ENCODE measurements around the gene TNIP2. TPM values are rescaled to one million over a fixed set of nuclear protein-coding genes. Genes with fewer than 3 reads are reported as not detected.
A peak's percentile ranks its signal among the peaks of the same experiment; 100 is the strongest.

Gene TNIP2
- total RNA-seq, 4 donors from 2014 or later: 37.9 to 42.5 (median 40.3) TPM

- no peak overlapping the region for H3K4me3 ChIP-seq (ENCODE audit: low read depth, poor library complexity, severe bottlenecking)
- 8 to 15% methylated on average over 24 to 29 of the region's 29 CpGs for WGBS, 2 donors
- intact Hi-C loops (cut with DNase I; ENCODE audit: low total_unique reads): no loop called here
- DNase-seq (ENCODE audit: low spot score in 2 of 2): peak in 1 of 2 donors; percentile 95
- TF ChIP-seq POLR2A (IDR thresholded peaks at IDR 0.05) (no peak), CTCF (IDR thresholded peaks at IDR 0.05) (no peak)
Observed at GRCh38 chr4:2800691-2801596, 44.8 kb upstream of the TNIP2 start.

GRCh38 chr4:2799971-2800690 lies 44.0 kb upstream of the TNIP2 start:
- WGBS, 2 donors: 42 to 47% methylated on average over 11 to 20 of the region's 23 CpGs
- peak in 1 of 2 donors; percentile 87 for DNase-seq (ENCODE audit: low spot score in 2 of 2)
- intact Hi-C loops (cut with DNase I; ENCODE audit: low total_unique reads): no loop called here
- H3K4me3 ChIP-seq (ENCODE audit: low read depth, poor library complexity, severe bottlenecking): no peak overlapping the region
- TF ChIP-seq POLR2A (IDR thresholded peaks at IDR 0.05): no peak

- TF ChIP-seq CTCF (IDR thresholded peaks at IDR 0.05) (no peak), POLR2A (IDR thresholded peaks at IDR 0.05) (no peak)
- intact Hi-C loops (cut with DNase I; ENCODE audit: low total_unique reads): no loop called here
- WGBS, 2 donors: 38 to 47% methylated on average over 12 to 14 of the region's 14 CpGs
- peak in 1 of 2 donors; percentile 88 for DNase-seq (ENCODE audit: low spot score in 2 of 2)
- no peak overlapping the region for H3K4me3 ChIP-seq (ENCODE audit: low read depth, poor library complexity, severe bottlenecking)
Observed at GRCh38 chr4:2799224-2799911, 43.2 kb upstream of the TNIP2 start.

GRCh38 chr4:2798399-2799223 lies 42.5 kb upstream of the TNIP2 start:
- peak; percentile 73 to 96 for DNase-seq (ENCODE audit: low spot score in 2 of 2)
- TF ChIP-seq POLR2A (IDR thresholded peaks at IDR 0.05): no peak
- no peak for TF ChIP-seq CTCF (IDR thresholded peaks at IDR 0.05)
- WGBS, 2 donors: 28 to 33% methylated on average over 17 to 24 of the region's 29 CpGs
- H3K4me3 ChIP-seq (ENCODE audit: low read depth, poor library complexity, severe bottlenecking): no peak overlapping the region
- intact Hi-C loops (cut with DNase I; ENCODE audit: low total_unique reads): no loop called here

GRCh38 chr4:2797545-2798305 lies 41.6 kb upstream of the TNIP2 start:
- H3K4me3 ChIP-seq (ENCODE audit: low read depth, poor library complexity, severe bottlenecking): no peak overlapping the region
- intact Hi-C loops (cut with DNase I; ENCODE audit: low total_unique reads): no loop called here
- peak; percentile 50 to 87 for DNase-seq (ENCODE audit: low spot score in 2 of 2)
- WGBS, 2 donors: 26 to 64% methylated on average over 23 of the region's 23 CpGs
- TF ChIP-seq POLR2A (IDR thresholded peaks at IDR 0.05): no peak
- no peak for TF ChIP-seq CTCF (IDR thresholded peaks at IDR 0.05)

All from lower leg skin (tissue), 4 donors.